ENCODE data around the gene SIRT3.
"Not testable (repeated sequence)": the region's sequence is repeated elsewhere in the genome, so short reads cannot be mapped to it uniquely, and the experiment has no call there.

Gene SIRT3

DNA sequence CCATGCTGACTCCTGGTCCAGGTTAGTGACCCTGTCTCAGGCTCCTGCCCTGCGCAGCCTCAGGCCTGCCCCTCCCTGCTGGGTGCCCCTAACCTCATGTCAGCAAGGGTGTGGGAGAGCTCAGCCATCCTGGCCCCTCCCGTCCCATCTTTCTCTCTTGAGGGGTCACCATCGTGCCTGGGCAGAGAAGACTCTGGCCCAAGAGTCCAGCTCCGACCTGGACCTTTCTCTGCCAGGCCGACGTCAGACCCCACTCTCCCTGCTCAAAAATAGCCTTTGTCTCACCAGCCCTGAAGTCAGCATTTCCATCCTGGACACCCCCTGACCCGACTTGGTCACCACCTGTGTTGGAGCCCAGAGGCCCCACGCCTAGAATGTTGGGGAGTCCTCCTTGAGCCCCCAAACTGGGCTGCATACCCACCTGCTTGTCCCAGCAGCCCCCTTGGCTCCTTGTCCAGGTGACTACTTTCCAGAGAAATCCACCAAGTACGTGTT lies 38.4 kb downstream of the SIRT3 start:
- Histone ChIP-seq H3K4me3 (ENCODE audit: low read depth in 1 of 2, low read length in 2 of 2) (no peak overlapping the region), H3K4me1 (ENCODE audit: control insufficient read depth in 1 of 2, insufficient read depth in 2 of 2, low read length in 2 of 2) (no peaks in the 10 kb centered on the region), H3K9me3 (ENCODE audit: control insufficient read depth in 1 of 2, low read length in 2 of 2) (no peaks in the 10 kb centered on the region), H3K36me3 (ENCODE audit: control insufficient read depth in 1 of 2, insufficient read depth in 2 of 2, low read length in 2 of 2) (peaks cover under 1 to 12% of the 10 kb centered on the region in 2 donors), H3K27ac (ENCODE audit: low read length) (no peak overlapping the region), H3K27me3 (ENCODE audit: low read depth, low read length) (no peaks in the 10 kb centered on the region)

- peaks cover 0 to 7% of the 10 kb centered on the region in 2 donors for H3K36me3 ChIP-seq (ENCODE audit: control insufficient read depth in 1 of 2, insufficient read depth in 2 of 2, low read length in 2 of 2)
- H3K27me3 ChIP-seq (ENCODE audit: low read depth, low read length): no peaks in the 10 kb centered on the region
- H3K4me3 ChIP-seq (ENCODE audit: low read depth in 1 of 2, low read length in 2 of 2): no peak overlapping the region
- no peak overlapping the region for H3K27ac ChIP-seq (ENCODE audit: low read length)
- no peaks in the 10 kb centered on the region for H3K4me1 ChIP-seq (ENCODE audit: control insufficient read depth in 1 of 2, insufficient read depth in 2 of 2, low read length in 2 of 2)
- no peaks in the 10 kb centered on the region for H3K9me3 ChIP-seq (ENCODE audit: control insufficient read depth in 1 of 2, low read length in 2 of 2)
Observed at GRCh38 chr11:196786-197731, 39.1 kb downstream of the SIRT3 start.

DNA sequence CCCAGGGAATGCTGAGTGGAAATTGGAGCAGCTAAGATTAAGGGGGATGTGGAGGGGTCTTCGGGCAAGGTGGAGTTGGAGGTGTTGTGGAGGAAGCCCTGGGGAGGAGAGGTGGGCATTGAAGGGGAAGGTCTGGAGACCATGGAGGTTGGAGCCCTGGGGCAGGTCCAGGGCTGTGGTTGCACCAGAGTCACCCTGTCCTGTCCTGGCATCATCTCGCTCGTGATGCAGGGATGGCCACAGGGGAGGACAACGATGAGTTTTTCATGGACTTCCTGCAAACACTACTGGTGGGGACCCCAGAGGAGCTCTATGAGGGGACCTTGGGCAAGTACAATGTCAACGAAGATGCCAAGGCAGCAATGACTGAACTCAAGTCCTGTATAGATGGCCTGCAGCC lies 42.7 kb downstream of the SIRT3 start:
- not testable (repeated sequence) for H3K27ac ChIP-seq (ENCODE audit: low read length)

DNA sequence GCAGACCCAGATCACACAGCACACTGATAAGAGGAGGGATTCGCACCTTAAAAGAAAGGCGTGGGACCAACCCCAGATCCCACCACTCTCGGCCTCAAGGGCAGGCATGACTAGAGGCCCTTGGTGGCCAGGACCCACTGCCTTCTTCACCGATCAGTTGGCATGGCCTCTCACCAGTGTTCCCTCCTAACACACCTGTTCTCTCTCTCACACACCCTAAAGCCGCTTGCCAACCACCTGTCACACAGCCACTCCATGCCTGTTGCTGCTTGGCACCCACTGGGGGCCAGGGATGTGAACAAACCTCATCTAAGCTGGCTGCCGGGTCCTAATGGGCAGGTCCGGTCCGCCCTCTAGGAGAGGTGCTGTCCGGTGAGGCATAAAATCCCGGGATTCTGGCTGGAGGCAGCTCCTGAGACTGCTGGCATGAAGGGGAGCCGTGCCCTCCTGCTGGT lies 43.4 kb downstream of the SIRT3 start, which contains the start of gene SCGB1C1:
TSS of gene SCGB1C1 (plus strand) at position 405 of the 455 bp plus-strand sequence. CDS start at position 427, 22 bp downstream.
- H3K36me3 ChIP-seq (ENCODE audit: control insufficient read depth in 1 of 2, insufficient read depth in 2 of 2, low read length in 2 of 2); H3K9me3 ChIP-seq (ENCODE audit: control insufficient read depth in 1 of 2, low read length in 2 of 2); H3K4me3 ChIP-seq (ENCODE audit: low read depth in 1 of 2, low read length in 2 of 2); H3K27ac ChIP-seq (ENCODE audit: low read length); H3K4me1 ChIP-seq (ENCODE audit: control insufficient read depth in 1 of 2, insufficient read depth in 2 of 2, low read length in 2 of 2); H3K27me3 ChIP-seq (ENCODE audit: low read depth, low read length): not testable (repeated sequence)

More for the DNA sequence above, 42.7 kb downstream of the SIRT3 start:
- H3K27me3 ChIP-seq (ENCODE audit: low read depth, low read length); H3K9me3 ChIP-seq (ENCODE audit: control insufficient read depth in 1 of 2, low read length in 2 of 2); H3K4me3 ChIP-seq (ENCODE audit: low read depth in 1 of 2, low read length in 2 of 2); H3K36me3 ChIP-seq (ENCODE audit: control insufficient read depth in 1 of 2, insufficient read depth in 2 of 2, low read length in 2 of 2); H3K4me1 ChIP-seq (ENCODE audit: control insufficient read depth in 1 of 2, insufficient read depth in 2 of 2, low read length in 2 of 2): not testable (repeated sequence)

DNA sequence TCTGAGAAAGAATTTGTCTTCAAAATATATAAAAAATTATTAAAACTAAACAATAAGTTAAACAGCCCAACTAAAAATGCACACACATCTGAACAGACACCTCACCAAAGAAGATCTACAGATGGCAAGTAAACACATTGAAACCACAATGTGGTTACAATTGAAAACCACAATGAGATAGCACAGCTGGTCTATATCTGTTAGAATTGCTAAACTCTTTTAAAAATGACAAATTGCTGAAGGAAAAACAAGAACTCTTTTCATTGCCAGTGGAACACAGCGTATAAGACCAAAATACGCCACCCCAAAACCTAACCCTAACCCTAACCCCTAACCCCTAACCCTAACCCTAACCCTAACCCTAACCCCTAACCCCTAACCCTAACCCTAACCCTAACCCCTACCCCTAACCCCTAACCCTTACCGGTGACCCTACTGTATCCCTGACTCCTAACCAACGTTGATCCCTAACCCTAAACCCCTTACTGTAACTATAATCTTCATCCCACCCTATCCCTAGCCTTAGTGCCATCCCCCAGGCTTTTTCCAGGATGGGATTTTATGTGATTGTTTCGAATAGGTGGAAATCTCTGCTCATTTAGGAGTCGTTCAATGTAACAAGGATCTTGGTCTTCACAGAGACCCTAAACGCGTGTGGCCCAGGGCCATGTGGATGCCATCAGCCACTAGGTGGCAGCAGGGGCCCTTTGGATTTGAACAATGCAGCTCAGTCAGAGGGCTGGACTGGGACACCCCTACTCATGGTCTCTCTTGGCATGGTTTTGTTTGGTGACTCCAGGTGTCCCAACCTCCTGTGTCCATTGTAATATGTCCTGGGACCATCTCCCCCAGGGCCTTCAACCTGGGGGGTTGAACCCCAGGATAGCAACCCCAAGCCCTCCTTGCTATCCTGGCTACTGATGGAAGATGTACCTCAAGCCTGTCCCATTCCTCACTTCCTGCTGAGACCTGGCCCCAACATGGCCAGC lies 44.4 kb downstream of the SIRT3 start:
- H3K27ac ChIP-seq (ENCODE audit: low read length); H3K4me3 ChIP-seq (ENCODE audit: low read depth in 1 of 2, low read length in 2 of 2); H3K36me3 ChIP-seq (ENCODE audit: control insufficient read depth in 1 of 2, insufficient read depth in 2 of 2, low read length in 2 of 2); H3K4me1 ChIP-seq (ENCODE audit: control insufficient read depth in 1 of 2, insufficient read depth in 2 of 2, low read length in 2 of 2); H3K27me3 ChIP-seq (ENCODE audit: low read depth, low read length); H3K9me3 ChIP-seq (ENCODE audit: control insufficient read depth in 1 of 2, low read length in 2 of 2): not testable (repeated sequence)

GRCh38 chr11:190546-190945 lies 45.6 kb downstream of the SIRT3 start:
- H3K27ac ChIP-seq (ENCODE audit: low read length); H3K27me3 ChIP-seq (ENCODE audit: low read depth, low read length); H3K4me3 ChIP-seq (ENCODE audit: low read depth in 1 of 2, low read length in 2 of 2); H3K4me1 ChIP-seq (ENCODE audit: control insufficient read depth in 1 of 2, insufficient read depth in 2 of 2, low read length in 2 of 2); H3K36me3 ChIP-seq (ENCODE audit: control insufficient read depth in 1 of 2, insufficient read depth in 2 of 2, low read length in 2 of 2); H3K9me3 ChIP-seq (ENCODE audit: control insufficient read depth in 1 of 2, low read length in 2 of 2): not testable (repeated sequence)

- not testable (repeated sequence) for H3K27ac ChIP-seq (ENCODE audit: low read length); H3K27me3 ChIP-seq (ENCODE audit: low read depth, low read length); H3K9me3 ChIP-seq (ENCODE audit: control insufficient read depth in 1 of 2, low read length in 2 of 2); H3K36me3 ChIP-seq (ENCODE audit: control insufficient read depth in 1 of 2, insufficient read depth in 2 of 2, low read length in 2 of 2); H3K4me3 ChIP-seq (ENCODE audit: low read depth in 1 of 2, low read length in 2 of 2); H3K4me1 ChIP-seq (ENCODE audit: control insufficient read depth in 1 of 2, insufficient read depth in 2 of 2, low read length in 2 of 2)
Observed at GRCh38 chr11:189843-190311, 46.3 kb downstream of the SIRT3 start.

GRCh38 chr11:189200-189783 lies 46.9 kb downstream of the SIRT3 start:
- H3K27ac ChIP-seq (ENCODE audit: low read length): not testable (repeated sequence)

DNA sequence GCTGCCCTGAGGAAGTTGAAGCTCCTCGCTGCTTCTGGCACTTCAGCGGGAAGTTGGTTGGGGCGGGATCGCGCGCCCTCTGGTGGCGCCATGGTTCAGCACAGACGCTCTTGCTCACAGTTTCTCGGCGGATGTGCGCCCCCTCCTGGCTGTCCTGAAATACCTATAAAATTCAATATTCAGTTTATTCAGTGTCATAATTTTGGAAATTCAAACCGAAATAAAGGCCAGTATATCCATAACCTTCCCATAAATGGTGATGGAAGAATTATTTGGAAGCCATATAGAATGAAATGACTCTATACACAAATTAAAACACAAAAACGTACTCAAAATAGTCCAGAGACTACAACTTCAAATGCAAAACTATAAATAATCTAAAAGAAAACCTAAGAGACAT lies 55.9 kb downstream of the SIRT3 start:
- H3K36me3 ChIP-seq (ENCODE audit: control insufficient read depth in 1 of 2, insufficient read depth in 2 of 2, low read length in 2 of 2); H3K4me3 ChIP-seq (ENCODE audit: low read depth in 1 of 2, low read length in 2 of 2); H3K4me1 ChIP-seq (ENCODE audit: control insufficient read depth in 1 of 2, insufficient read depth in 2 of 2, low read length in 2 of 2); H3K9me3 ChIP-seq (ENCODE audit: control insufficient read depth in 1 of 2, low read length in 2 of 2); H3K27ac ChIP-seq (ENCODE audit: low read length); H3K27me3 ChIP-seq (ENCODE audit: low read depth, low read length): not testable (repeated sequence)

More at GRCh38 chr11:189200-189783, 46.9 kb downstream of the SIRT3 start:
- not testable (repeated sequence) for H3K36me3 ChIP-seq (ENCODE audit: control insufficient read depth in 1 of 2, insufficient read depth in 2 of 2, low read length in 2 of 2); H3K4me1 ChIP-seq (ENCODE audit: control insufficient read depth in 1 of 2, insufficient read depth in 2 of 2, low read length in 2 of 2); H3K9me3 ChIP-seq (ENCODE audit: control insufficient read depth in 1 of 2, low read length in 2 of 2); H3K4me3 ChIP-seq (ENCODE audit: low read depth in 1 of 2, low read length in 2 of 2); H3K27me3 ChIP-seq (ENCODE audit: low read depth, low read length)
